ENCODE results near the gene MEGF6.
A peak's percentile ranks its signal among the peaks of the same experiment; 100 is the strongest.

MEGF6 gene

GRCh38 chr1:3522564-3523265, 88.6 kb downstream of the MEGF6 start:
- no peak for DNase-seq

GRCh38 chr1:3522112-3522511, 89.2 kb downstream of the MEGF6 start:
- DNase-seq = no peak

- DNase-seq = no peak
Measured at GRCh38 chr1:3521426-3521825, 89.9 kb downstream of the MEGF6 start.

GRCh38 chr1:3520419-3521378, 90.6 kb downstream of the MEGF6 start:
- DNase-seq = no peak

GRCh38 chr1:3519301-3519885, 91.9 kb downstream of the MEGF6 start:
- no peak for DNase-seq

- no peak for DNase-seq
Measured at GRCh38 chr1:3518756-3519155, 92.6 kb downstream of the MEGF6 start.

- DNase-seq = no peak
Measured at GRCh38 chr1:3518256-3518655, 93.1 kb downstream of the MEGF6 start.

GRCh38 chr1:3516911-3517675, 94.2 kb downstream of the MEGF6 start:
- no peak for DNase-seq

- DNase-seq = no peak
Measured at GRCh38 chr1:3516481-3516869, 94.8 kb downstream of the MEGF6 start.

GRCh38 chr1:3515774-3516480, 95.4 kb downstream of the MEGF6 start:
- no peak for DNase-seq

GRCh38 chr1:3515272-3515671, 96.0 kb downstream of the MEGF6 start:
- DNase-seq = no peak

- no peak for DNase-seq
Measured at GRCh38 chr1:3514404-3514803, 96.9 kb downstream of the MEGF6 start.

- DNase-seq = no peak
Measured at GRCh38 chr1:3511856-3512255, 99.5 kb downstream of the MEGF6 start.

- no peak for DNase-seq
Measured at GRCh38 chr1:3511306-3511705, 100.0 kb downstream of the MEGF6 start.

GRCh38 chr1:3510956-3511250, 100.4 kb downstream of the MEGF6 start:
- no peak for DNase-seq

GRCh38 chr1:3510136-3510955, 101.0 kb downstream of the MEGF6 start:
- peak in 10 of 58 donors; percentile 10 to 27 (median 16) for DNase-seq

GRCh38 chr1:3509721-3510120, 101.6 kb downstream of the MEGF6 start:
- DNase-seq = no peak

- no peak for DNase-seq
Measured at GRCh38 chr1:3508757-3509415, 102.4 kb downstream of the MEGF6 start.

- no peak for DNase-seq
Measured at GRCh38 chr1:3507636-3508275, 103.6 kb downstream of the MEGF6 start.
